Stomach (tissue), 9 donors: Measurements from ENCODE around the gene CDK11A. TPM values are rescaled to one million over a fixed set of nuclear protein-coding genes. Genes with fewer than 3 reads are reported as not detected.

Source experiments
- DNase-seq, 2 donors: peaks; one replicate each; pipeline versions ENCODE4 v3.0.0 to v3.0.0-alpha.2; 2013 to 2019
- H3K27ac ChIP-seq, 5 donors: fragments of 200-600 bp in 4 of 5; sonication (generic) in 4 of 5; one replicate each; pipeline ENCODE4 v1.5.1; 2013 to 2019; ENCODE audit warnings: mild to moderate bottlenecking in 1 of 5, moderate library complexity in 1 of 5
- H3K27me3 ChIP-seq, 3 donors: fragments of 200-600 bp; sonication (generic); one replicate each; pipeline ENCODE4 v1.5.1; 2017 to 2019; ENCODE audit warnings: mixed run types in 1 of 3
- H3K36me3 ChIP-seq, 4 donors: fragments of 200-600 bp; sonication (generic); 1 replicate in 3 of 4; 2 replicates in 1 of 4; pipeline ENCODE4 v1.5.1; 2016 to 2019
- H3K4me1 ChIP-seq, 4 donors: fragments of 200-600 bp; sonication (generic); one replicate each; pipeline ENCODE4 v1.5.1; 2016 to 2019
- H3K4me3 ChIP-seq, 4 donors: fragments of 200-600 bp; sonication (generic) in 3 of 4; one replicate each; pipeline ENCODE4 v1.5.1; 2016 to 2019; ENCODE audit warnings: mild to moderate bottlenecking in 1 of 4
- H3K9me3 ChIP-seq, 4 donors: fragments of 200-600 bp; sonication (generic); one replicate each; pipeline ENCODE4 v1.5.1; 2016 to 2019
- EP300 ChIP-seq: sonication (generic); formaldehyde crosslinking; IDR thresholded peaks from one replicate; pipeline ENCODE4 v1.6.1; 2017; ENCODE audit warnings: antibody characterized with exemption
- POLR2A ChIP-seq, 4 donors: fragments of 450-650 bp; IDR thresholded peaks; one replicate each; pipeline ENCODE4 v1.6.1; 2016; ENCODE audit warnings: antibody characterized with exemption in 4 of 4, control low read depth in 2 of 4, mild to moderate bottlenecking in 1 of 4, moderate library complexity in 1 of 4
- POLR2AphosphoS5 ChIP-seq, 3 donors: sonication (generic); formaldehyde crosslinking; IDR thresholded peaks; one replicate each; pipeline ENCODE4 v1.6.1; 2016; ENCODE audit warnings: antibody characterized with exemption in 3 of 3
- WGBS, 5 donors: extraction: QIAGEN DNeasy Blood & Tissue Kit in 3 of 5; methylation state at CpG; one replicate each; pipeline versions ENCODE4 v1.1.5 to v1.1.7; 2013 to 2018; 5-methylcytosine and 5-hydroxymethylcytosine counted together
- intact Hi-C: fragments of 100-400 bp; cut with DNase I; formaldehyde crosslinking; loops from one replicate; pipeline ENCODE4 v1.15.1; 2023; ENCODE audit warnings: low total_unique reads
- polyA plus RNA-seq, 3 donors: library from polyadenylated mRNA; stranded (reverse); fragments of 200-250 nt; gene quantifications; one replicate each; pipeline ENCODE4 v1.2.3, GENCODE V29; 2013
- total RNA-seq, 5 donors: library from RNA; depleted of rRNA; stranded (reverse); fragments of >200 nt; gene quantifications; one replicate each; pipeline versions ENCODE4 v1.1.0 to v1.2.3, GENCODE V29; 2014 to 2016
- TF ChIP-seq, protein P1 (sequence below), 7 experiments: fragments of 450-650 bp in 4 of 7; fragments of 200-600 bp in 3 of 7; sonication (generic) in 3 of 7; IDR thresholded peaks; one replicate each; pipeline ENCODE4 v1.5.1; 2016 to 2019; ENCODE audit warnings: antibody characterized with exemption in 7 of 7, control low read depth in 2 of 7, mild to moderate bottlenecking in 1 of 7
- donor health status: healthy with polysubstance abuse.
- donor health status: Bipolar disorder and iron deficiency.
- donor health status: healthy.

The CDK11A gene
- total and polyA plus RNA-seq, 8 donors = 27.3 to 233 (median 57.4) TPM

DNA sequence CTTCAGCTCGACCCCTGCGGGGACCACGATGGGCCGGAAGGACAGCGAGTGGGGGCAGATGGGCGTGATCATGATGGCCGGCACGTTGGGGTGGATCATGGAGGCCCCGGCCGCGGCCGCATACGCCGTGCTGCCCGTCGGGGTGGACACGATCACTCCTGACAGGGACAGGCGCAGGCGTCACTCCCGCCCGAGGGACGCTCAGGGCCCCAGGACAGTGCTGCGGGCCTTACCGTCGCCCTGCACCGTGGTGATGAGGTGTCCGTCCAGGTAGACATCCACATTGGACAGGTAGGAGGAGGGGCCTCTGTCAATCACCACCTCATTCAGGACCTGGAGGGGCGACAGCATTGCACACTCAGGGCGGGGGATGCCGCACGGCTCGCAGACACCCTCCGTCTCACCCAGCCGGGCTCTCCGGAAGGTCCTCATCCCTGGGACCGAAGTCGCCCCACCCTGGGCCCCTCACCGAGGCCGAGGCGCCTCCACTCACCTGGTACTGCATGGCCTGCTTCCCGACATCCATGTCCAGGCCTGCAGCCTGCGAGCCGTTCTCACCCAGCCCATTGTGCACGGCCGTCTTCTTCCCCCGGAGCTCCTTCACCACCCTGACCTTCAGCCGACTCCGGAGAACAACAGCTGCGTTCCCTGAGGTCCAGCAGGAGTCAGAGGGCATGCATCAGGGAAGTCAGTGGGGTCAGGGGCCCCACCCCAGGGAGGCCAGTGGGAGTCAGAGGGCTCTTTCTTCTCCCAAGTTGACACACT lies 30.1 kb upstream of the CDK11A start:
- intact Hi-C loops = no loop called here
- H3K9me3 ChIP-seq = no peaks in the 10 kb centered on the region
- no peak overlapping the region for H3K4me3 ChIP-seq
- no peaks in the 10 kb centered on the region for H3K27me3 ChIP-seq
- 90 to 94% (median 91%) methylated on average over 38 to 48 of the region's 49 CpGs for WGBS, 5 donors
- H3K36me3 ChIP-seq = peaks cover 48 to 71% (median 67%) of the 10 kb centered on the region in 4 donors
- TF ChIP-seq, protein P1, sequence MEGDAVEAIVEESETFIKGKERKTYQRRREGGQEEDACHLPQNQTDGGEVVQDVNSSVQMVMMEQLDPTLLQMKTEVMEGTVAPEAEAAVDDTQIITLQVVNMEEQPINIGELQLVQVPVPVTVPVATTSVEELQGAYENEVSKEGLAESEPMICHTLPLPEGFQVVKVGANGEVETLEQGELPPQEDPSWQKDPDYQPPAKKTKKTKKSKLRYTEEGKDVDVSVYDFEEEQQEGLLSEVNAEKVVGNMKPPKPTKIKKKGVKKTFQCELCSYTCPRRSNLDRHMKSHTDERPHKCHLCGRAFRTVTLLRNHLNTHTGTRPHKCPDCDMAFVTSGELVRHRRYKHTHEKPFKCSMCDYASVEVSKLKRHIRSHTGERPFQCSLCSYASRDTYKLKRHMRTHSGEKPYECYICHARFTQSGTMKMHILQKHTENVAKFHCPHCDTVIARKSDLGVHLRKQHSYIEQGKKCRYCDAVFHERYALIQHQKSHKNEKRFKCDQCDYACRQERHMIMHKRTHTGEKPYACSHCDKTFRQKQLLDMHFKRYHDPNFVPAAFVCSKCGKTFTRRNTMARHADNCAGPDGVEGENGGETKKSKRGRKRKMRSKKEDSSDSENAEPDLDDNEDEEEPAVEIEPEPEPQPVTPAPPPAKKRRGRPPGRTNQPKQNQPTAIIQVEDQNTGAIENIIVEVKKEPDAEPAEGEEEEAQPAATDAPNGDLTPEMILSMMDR (IDR thresholded peaks at IDR 0.05) = no peak
- TF ChIP-seq EP300 (no peak), POLR2AphosphoS5 (IDR thresholded peaks at IDR 0.05) (no peak), POLR2A (IDR thresholded peaks at IDR 0.05) (no peak)
- peaks cover 16 to 26% (median 21%) of the 10 kb centered on the region in 4 donors for H3K4me1 ChIP-seq
- H3K27ac ChIP-seq = no peak overlapping the region
- no peak for DNase-seq

DNA sequence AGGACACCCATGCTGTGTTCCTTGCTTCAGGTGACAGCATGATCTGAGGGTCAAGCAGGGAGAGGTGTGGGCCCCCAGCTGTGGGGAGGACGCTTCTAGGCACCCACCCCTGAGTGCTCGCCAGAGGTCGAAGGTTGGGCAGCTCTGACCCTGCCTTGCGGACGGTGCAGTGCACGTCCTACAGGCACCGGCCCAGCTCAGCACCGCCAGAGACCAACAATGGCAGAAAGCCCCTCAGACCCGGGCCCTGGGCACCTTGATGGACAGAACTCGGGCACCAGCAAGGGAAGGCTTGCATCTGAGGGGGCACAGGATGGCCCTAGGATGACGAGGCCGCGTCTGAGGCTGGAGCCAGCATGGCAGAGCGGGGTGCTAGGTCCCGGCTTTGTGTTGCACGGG lies 29.4 kb upstream of the CDK11A start:
- peaks cover 45 to 66% (median 65%) of the 10 kb centered on the region in 4 donors for H3K36me3 ChIP-seq
- intact Hi-C loops = no loop called here
- WGBS, 5 donors = 85 to 92% (median 89%) methylated on average over 8 to 16 of the region's 16 CpGs

DNA sequence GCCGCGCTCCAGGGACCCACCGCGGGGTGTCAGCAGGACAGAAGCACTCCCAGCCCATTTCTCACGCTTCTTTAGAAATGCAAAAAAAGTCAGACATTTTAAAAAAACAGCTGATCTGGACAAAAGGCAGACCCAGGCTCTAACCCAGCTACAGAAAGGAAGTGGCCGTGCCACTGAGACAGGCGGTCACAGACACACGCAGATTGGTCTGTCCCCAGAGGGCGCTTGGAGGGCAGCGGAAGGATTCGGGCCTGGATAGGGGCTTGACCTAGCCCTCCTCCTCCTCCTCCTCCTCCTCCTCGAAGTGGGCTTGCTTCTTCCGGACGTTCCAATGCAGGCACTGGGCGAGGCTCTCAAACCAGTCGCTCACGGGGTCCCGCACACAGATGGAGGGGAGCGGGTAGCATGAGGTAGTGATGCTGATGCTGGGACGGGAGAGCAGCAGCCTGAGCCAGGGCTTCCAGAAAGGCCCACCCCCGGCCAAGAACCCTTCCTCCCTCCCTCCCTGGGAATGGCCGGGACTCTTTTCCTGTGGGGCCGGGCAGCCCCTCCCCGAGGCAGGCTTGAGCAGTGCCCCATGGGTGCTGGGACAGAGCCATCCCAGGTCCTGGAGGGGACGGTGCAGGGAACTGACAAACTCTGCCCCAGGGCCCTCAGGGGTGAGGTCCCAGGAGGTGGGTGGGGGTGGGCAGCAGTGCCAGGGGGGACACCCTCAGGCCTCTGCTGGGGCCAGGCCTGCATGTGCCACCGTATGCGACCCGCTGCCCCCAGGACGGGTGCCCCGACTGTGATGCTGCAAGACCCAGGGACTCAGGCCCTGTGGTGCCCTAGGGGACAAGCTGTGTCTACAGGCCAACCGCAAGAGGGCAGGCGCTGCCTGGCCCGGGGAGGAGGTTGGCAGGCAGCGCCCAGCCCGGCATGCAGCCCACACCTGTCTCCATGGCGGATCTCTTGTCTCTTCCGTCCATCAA lies 28.8 kb upstream of the CDK11A start:
- peaks cover 45 to 61% (median 60%) of the 10 kb centered on the region in 4 donors for H3K36me3 ChIP-seq
- DNase-seq = no peak

More for the DNA sequence above, 29.4 kb upstream of the CDK11A start:
- H3K9me3 ChIP-seq = no peaks in the 10 kb centered on the region
- H3K27me3 ChIP-seq = no peaks in the 10 kb centered on the region
- TF ChIP-seq, protein P1 (IDR thresholded peaks at IDR 0.05) = no peak
- TF ChIP-seq POLR2AphosphoS5 (IDR thresholded peaks at IDR 0.05) = no peak
- TF ChIP-seq POLR2A (IDR thresholded peaks at IDR 0.05) = no peak
- no peak for TF ChIP-seq EP300
- no peak overlapping the region for H3K27ac ChIP-seq
- peaks cover 12 to 19% (median 14%) of the 10 kb centered on the region in 4 donors for H3K4me1 ChIP-seq
- no peak overlapping the region for H3K4me3 ChIP-seq
- DNase-seq = no peak

More for the DNA sequence above, 28.8 kb upstream of the CDK11A start:
- Histone ChIP-seq H3K4me3 (no peak overlapping the region), H3K4me1 (peaks cover 7 to 13% (median 8%) of the 10 kb centered on the region in 4 donors), H3K9me3 (no peaks in the 10 kb centered on the region), H3K27me3 (no peaks in the 10 kb centered on the region), H3K27ac (no peak overlapping the region)
- 82 to 88% (median 83%) methylated on average over 28 to 37 of the region's 37 CpGs for WGBS, 5 donors
- intact Hi-C loops = no loop called here
- TF ChIP-seq, protein P1 (IDR thresholded peaks at IDR 0.05) = peak in 1 of 7 experiments; percentile 8
- TF ChIP-seq EP300 = no peak
- TF ChIP-seq POLR2AphosphoS5 (IDR thresholded peaks at IDR 0.05) = no peak
- TF ChIP-seq POLR2A (IDR thresholded peaks at IDR 0.05) = no peak
